IPS-11a (cell line): ENCODE results near the gene PRKCA.
"Not testable (repeated sequence)": the region's sequence is repeated elsewhere in the genome, so short reads cannot be mapped to it uniquely, and the experiment has no call there.

Source experiments
- H3K4me3 ChIP-seq: one replicate; pipeline ENCODE4 v1.5.1; 2013; ENCODE audit warnings: low read depth, low read length, control low read depth

PRKCA gene

GRCh38 chr17:66379996-66380395 lies 77.6 kb downstream of the PRKCA start:
- H3K4me3 ChIP-seq: no peak overlapping the region

DNA sequence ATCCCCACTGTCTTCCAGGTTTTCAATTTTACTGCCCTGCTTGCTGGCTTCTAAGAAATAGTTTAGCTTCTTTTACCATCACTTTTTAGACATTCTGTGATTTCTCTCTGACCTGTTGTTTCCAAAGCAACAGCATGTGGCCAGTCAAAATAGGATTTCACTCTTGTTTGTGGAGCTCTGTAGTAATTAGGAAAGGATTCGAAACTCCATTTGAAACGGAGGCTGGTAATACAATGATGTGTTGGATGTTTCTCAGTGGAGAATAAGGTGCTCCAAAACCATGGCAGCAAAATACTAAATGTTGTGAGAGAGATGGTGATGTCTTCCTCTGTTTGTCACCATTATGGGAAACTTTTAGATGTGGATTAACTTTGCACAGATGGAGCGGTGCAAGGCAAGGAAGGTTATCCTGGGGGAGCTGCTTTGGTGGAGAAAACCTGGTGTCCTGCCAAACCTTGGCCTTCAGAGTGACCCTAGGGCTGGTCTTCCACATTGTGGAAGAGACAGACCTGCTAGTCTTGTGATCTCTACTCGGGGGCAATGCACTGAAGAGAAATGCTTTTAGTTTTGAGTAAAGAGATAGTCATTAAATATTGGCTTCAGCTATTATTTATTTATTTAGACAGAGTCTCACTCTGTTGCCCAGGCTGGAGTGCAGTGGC lies 79.4 kb downstream of the PRKCA start:
- no peak overlapping the region for H3K4me3 ChIP-seq

DNA sequence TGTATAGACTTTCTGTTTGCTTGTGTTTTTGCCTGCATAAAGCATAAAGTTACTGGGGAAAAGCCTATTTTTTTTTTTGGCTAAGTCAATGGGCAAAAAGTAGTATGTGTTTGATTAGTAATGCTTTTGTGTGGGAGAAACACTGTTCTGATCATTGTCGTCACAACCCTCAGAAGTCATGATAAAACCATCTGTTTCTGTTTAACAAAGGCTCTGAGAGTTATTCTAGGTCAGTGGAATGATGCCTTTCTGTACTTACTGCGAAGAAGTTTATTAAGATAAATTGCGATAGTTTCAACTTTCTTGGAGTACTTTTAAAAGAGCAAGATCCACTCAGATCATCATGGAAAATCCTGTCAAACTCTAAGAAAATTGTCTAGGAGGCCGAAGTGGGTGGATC lies 80.9 kb downstream of the PRKCA start:
- H3K4me3 ChIP-seq: no peak overlapping the region

DNA sequence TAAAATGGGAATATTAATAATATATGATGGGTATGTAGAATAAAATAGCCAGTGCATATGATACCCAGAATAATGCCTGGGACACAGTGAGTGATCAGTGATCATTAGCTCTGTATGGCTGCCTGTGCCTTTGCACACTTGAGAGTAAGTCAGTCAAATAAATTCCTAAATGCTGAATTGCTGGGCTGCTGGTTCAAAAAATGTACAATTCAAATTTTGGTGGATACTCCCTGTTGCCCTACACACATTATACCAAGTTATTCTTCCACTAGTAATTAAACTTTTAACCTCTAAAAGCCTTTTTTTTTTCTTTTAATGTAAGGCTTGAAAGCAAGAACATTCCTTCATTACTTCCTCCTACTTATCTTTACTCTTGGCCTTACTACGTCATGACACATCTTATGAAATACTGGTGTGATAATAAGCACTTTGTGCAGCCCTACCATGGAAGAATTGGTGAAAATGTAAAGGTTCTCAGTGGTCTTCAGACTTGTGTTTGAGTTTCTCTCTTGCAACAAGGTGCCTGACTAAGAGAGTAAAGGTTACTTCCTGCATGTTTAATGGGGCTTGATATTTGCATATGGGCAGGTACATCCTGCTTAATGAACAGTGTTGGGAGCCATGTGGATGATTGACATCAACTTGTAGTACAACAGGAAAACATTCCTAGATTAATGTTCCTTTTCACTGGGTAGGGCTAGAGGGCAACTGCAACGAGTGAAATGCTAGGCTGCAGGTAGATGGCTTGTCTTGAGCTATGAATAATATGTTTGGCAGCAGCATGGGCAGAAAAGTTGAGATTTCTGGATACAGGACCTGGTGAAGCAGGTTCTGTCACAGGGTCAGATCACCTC lies 84.3 kb downstream of the PRKCA start:
- H3K4me3 ChIP-seq: no peak overlapping the region

GRCh38 chr17:66387392-66387981 lies 85.1 kb downstream of the PRKCA start:
- no peak overlapping the region for H3K4me3 ChIP-seq

- no peak overlapping the region for H3K4me3 ChIP-seq
These were observed 90.5 kb downstream of the PRKCA start for GRCh38 chr17:66392783-66393437.

DNA sequence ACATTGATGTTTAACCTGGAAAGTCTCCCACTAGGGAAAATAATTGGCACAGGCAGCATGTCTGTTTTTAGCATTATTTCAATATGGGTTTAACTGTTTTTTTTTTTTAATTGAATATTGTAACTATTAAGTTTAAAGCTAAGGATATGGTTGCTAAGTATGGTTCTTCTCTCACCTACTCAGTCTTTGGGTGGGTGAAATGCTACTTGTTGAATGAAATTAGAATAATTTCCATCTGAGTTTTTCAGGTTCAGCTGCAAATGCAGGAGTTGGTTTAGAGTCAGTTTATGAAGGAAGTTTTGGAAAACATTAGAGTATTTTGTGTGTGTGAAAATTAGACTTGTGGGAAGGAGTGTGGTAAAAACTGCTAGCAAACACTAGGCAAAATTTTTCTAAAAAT lies 93.5 kb downstream of the PRKCA start:
- H3K4me3 ChIP-seq: no peak overlapping the region

DNA sequence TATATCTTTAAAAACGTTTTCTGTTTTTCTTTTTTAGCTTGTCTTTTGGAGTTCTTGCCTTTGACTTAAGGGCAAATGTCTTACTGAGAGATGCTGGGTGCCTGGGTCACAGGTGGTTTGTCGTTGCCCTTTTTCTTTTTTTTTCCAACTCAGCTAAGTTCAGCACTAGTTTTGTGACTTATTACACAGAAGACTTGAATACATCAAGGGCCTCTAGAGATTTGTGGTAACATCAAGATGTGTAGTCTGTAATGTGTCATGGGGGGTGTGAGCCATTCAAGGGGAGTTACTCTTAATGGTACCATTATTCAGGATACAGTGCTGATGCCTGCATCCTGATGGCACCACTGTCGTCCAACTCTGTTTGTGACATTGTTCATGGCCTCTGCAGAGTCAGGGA lies 95.1 kb downstream of the PRKCA start:
- no peak overlapping the region for H3K4me3 ChIP-seq

DNA sequence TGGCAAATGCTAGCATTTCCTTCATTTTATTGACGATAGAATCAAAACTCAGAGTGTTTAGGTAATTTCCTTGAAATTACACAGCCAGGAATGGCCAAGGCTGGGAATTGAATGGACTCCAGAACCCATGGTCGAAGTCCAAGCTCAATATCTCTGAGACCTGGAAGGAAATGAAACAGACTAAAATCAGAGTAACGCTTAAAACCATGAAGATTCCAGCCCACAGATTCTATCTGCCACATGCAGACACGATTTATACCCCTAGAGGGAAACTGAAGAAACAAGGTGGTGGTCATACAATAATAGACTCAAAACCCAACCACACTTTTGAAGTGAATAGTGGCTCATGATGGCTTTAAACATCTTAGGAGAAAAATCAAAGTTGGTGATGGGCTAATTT lies 95.6 kb downstream of the PRKCA start:
- no peak overlapping the region for H3K4me3 ChIP-seq

DNA sequence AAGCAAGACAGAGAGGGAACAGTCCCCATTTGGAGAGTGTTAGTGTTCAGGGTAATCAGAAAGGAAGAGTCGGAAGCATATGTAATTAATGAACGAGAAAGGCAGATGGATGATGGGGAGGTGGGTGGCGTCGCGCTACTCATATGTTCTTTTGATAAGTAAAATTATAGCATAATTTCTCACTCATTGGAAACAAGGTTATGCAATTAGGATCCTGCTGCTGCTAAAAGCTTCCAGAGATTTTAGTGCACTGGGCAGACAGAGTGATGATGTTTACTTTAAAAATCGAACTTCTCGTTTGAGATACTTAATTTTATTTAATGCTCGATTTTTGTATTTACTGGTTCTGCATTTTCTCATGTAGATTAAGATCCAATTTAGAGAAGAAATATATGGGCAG lies 96.2 kb downstream of the PRKCA start:
- no peak overlapping the region for H3K4me3 ChIP-seq

DNA sequence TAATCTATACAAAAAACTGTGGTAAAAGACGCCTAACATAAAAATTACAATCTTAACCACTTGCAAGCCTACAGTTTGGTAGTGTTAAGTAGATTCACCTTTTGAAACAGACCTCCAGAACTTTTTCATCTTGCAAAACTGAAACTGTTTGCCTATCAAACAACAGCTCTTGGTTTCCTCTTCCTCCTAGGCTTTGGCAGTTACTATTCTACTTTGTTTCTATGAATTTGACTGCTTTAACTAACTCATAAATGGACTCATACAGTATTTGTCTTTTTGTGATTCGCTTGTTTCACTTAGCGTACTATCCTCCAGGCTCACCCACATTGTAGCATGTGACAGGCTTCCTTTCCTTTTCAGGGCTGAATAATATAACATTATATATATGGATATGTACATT lies 97.0 kb downstream of the PRKCA start:
- H3K4me3 ChIP-seq: no peak overlapping the region

DNA sequence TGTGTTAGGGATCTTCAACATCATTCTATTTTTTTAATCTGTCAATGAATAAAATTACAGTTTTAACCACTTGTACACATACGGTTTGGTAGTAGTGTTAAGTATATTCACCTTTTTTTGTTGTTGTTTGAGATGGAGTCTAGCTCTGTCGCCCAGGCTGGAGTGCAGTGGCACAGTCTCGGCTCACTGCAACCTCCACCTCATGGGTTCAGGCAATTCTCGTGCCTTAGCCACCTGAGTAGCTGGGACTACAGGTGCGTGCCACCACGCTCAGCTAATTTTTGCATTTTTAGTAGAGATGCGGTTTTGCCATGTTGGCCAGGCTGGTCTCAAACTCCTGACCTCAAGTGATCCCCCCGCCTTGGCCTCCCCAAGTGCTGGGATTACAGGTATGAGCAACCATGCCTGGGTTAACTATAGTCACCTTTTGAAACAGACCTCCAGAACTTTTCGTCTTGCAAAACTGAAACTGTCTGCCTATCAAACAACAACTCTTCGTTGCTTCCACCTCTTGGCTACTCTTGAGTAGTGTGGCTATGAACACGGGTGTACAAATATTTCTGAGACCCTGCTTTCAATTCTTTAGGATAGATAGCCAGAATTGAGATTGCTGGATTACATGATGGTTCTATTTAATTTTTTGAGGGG lies 97.8 kb downstream of the PRKCA start:
- not testable (repeated sequence) for H3K4me3 ChIP-seq

DNA sequence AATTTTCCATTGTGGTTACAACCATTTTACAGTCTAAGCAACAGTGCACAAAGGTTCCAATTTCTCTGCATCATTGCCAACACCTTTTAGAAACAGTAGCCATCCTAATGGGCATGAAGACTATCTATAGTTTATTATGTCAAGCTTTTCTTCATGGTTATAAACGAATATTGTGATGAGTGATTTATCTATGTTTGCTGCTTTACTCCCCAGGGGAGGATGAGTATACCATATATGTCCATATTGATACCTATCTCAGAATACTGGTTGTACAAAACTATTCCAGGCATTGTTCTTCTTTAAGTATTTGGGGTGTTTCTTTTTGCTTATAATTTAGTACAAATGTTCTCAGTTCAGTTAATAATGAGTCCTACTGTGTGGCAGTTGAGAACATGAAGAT lies 98.3 kb downstream of the PRKCA start:
- H3K4me3 ChIP-seq: no peak overlapping the region

DNA sequence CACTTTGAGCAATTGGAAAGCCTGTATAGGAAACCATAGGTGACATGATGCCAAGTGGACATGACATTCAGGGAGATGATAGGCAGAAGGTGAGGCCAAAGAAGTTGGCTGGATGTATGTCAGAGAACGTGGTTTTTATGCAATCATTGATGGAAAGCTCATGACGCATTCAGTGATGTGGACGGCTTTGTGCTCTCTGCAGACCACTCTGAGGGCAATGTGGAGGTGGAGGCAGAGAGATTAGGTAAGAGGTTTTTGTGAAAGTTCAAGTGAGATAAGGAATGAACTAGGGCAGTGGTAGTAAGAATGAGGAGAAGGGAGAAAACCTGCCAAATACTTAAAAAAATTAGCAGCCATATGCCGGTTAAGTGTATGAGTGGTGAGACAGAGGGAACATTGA lies 99.0 kb downstream of the PRKCA start:
- H3K4me3 ChIP-seq: no peak overlapping the region

- H3K4me3 ChIP-seq: no peak overlapping the region
These were observed 101.6 kb downstream of the PRKCA start for GRCh38 chr17:66403846-66404556.

- no peak overlapping the region for H3K4me3 ChIP-seq
These were observed 103.6 kb downstream of the PRKCA start for GRCh38 chr17:66405836-66406677.

DNA sequence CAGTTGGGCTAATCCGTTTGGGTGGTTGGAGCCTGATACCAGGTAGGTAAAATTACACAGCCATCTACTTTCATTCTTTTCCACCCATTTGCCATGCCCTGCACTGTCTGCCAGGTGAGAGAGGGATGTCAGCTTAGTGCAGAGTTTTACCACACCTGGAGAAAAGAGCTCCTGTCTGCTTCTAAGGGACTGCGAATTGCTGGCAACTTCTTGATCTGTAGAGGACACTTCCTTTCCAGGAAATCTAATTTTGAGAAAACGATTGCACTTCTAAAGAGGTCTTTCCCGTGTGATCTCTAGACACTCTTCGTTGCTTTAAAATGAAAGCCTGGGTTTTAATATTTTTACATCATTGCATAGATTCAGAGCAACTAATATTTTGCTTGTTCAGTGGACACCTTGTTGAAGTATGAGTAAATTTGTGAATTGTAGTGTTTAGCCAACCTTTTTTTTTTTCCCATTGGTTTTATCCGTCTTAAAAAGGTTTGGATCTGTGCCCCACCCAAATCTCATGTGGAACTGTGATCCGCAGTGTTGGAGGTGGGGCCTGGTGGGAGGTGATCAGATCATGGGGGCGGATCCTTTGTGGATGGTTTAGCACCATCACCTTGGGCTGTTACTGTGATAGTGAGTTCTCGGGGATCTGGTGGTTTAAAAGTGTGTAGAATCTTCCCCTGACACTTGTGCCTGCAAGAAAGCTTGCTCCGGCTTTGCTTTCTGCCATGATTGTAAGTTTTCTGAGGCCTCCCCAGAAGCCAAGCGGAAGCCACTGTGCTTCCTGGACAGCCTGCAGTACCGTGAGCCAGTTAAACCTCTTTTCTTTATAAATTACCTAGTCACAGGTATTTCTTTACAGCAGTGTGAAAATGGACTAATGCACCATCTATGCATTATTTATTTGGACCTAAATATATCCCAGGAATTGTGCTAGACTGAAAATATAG lies 104.6 kb downstream of the PRKCA start:
- H3K4me3 ChIP-seq: no peak overlapping the region

DNA sequence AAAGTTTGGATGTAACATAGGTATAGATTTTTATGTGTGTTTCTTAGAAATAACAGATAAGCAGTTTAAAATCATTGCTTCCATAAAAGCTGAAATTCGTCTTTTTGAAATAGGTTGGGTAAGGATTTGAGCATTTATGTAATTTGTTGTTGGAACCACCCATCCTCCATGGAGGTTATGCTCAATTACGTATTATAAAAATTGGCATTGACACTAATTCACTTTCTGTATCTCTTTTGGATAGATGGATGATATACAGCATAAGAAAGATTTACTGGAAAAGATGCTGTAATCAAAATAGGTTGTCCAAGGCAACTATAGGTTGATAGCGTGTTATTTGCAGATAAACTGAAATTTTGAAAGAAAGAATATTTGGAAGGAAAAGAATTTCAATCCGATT lies 105.5 kb downstream of the PRKCA start:
- H3K4me3 ChIP-seq: no peak overlapping the region

DNA sequence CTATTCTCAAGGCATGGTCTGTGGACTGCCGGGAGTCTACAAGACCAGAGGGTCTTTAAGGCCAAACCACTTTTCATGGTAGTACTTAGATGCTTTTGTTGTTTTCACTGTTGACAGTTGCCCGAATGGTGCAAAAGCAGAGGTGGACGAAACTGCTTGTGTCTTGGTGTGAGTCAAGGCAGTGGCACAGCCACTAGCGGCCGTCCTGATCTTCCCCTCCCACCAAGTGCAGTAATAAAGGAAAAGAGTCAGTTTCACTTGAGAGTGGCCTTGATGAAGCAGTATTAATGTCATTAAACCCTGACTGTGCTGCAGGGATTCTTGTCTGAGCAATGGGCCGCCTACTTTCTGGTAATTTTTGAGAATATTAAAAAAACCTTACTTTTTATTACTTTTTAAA lies 109.1 kb downstream of the PRKCA start:
- H3K4me3 ChIP-seq: no peak overlapping the region
